MM.1S (cell line): ENCODE measurements around the gene TCEANC.

Experiments
- EZH2phosphoT487 ChIP-seq: fragments of 300-600 bp; sonication (generic); IDR thresholded peaks from 2 replicates; pipeline ENCODE4 v1.6.1; 2018; ENCODE audit warnings: antibody characterized with exemption, low read length
- TF ChIP-seq, protein P1 (sequence below): fragments of 300-600 bp; sonication (generic); IDR thresholded peaks from 2 replicates; pipeline ENCODE4 v1.5.1; 2016; ENCODE audit warnings: antibody characterized with exemption, low read length, mixed read lengths

DNA sequence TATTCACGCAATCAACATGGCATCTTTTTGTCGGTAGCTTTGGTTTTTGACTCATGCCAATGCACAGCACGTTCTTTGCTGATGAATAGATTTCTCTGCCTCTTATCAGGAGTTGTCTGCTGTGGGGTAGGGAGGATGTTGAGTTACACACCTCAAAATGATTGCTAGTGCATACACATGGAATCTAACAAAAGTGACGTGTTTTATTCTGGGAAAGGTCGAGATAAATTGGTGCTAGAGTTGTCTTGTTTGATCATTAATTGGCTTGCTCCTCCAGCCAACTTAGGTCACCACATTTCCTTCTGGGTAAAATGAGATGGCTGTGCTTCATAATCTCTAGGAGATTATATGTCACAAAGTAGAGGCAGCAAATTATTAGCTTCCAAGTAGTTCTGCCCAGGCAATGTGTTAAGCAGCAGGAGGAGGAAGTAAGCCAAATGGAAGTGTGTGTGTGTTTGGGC lies 39.9 kb downstream of the TCEANC start:
- TF ChIP-seq, protein P1, sequence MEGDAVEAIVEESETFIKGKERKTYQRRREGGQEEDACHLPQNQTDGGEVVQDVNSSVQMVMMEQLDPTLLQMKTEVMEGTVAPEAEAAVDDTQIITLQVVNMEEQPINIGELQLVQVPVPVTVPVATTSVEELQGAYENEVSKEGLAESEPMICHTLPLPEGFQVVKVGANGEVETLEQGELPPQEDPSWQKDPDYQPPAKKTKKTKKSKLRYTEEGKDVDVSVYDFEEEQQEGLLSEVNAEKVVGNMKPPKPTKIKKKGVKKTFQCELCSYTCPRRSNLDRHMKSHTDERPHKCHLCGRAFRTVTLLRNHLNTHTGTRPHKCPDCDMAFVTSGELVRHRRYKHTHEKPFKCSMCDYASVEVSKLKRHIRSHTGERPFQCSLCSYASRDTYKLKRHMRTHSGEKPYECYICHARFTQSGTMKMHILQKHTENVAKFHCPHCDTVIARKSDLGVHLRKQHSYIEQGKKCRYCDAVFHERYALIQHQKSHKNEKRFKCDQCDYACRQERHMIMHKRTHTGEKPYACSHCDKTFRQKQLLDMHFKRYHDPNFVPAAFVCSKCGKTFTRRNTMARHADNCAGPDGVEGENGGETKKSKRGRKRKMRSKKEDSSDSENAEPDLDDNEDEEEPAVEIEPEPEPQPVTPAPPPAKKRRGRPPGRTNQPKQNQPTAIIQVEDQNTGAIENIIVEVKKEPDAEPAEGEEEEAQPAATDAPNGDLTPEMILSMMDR = no peak
- no peak for TF ChIP-seq EZH2phosphoT487
